Hindlimb muscle (tissue), 1 donor: Measurements from ENCODE around the gene OGG1. TPM values are rescaled to one million over a fixed set of nuclear protein-coding genes. Genes with fewer than 3 reads are reported as not detected.

Experiments used
- DNase-seq: peaks from one replicate; pipeline ENCODE4 v3.0.0-alpha.2; 2013
- polyA plus RNA-seq: library from polyadenylated mRNA; unstranded; fragments of 120-200 nt; gene quantifications from one replicate; pipeline ENCODE4 v1.2.1, GENCODE V29; 2013; ENCODE audit not compliant: insufficient read length

OGG1 gene
- 33.1 TPM for polyA plus RNA-seq

GRCh38 chr3:9749645-9750555, at the start of gene OGG1:
TSS of gene OGG1 (plus strand) at chr3:9749952. CDS start at chr3:9750287, 335 bp downstream.
- peak; percentile 96 for DNase-seq

DNA sequence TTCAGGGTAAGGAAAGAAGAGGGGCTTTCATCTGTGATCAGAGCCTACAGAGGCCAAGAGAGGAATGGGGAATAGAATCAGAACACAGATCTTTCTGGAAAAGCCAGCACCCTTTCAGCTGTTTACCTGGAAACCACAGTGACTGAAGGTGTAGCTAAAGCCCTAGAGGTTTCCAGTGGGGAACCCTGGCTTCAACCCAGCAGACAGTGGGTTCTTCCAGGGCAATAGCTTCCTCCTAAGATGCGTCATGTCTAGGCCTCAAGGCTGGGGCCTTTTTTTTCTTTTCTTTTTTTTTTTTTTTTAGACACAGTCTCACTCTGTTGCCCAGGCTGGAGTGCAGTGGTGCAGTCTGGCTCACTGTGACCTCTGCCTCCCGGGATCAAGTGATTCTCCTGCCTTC, 49.2 kb upstream of the OGG1 start:
- no peak for DNase-seq

GRCh38 chr3:9701006-9701405, 48.7 kb upstream of the OGG1 start:
- no peak for DNase-seq

- DNase-seq: no peak
Measured at GRCh38 chr3:9701711-9702110, 48.0 kb upstream of the OGG1 start.

DNA sequence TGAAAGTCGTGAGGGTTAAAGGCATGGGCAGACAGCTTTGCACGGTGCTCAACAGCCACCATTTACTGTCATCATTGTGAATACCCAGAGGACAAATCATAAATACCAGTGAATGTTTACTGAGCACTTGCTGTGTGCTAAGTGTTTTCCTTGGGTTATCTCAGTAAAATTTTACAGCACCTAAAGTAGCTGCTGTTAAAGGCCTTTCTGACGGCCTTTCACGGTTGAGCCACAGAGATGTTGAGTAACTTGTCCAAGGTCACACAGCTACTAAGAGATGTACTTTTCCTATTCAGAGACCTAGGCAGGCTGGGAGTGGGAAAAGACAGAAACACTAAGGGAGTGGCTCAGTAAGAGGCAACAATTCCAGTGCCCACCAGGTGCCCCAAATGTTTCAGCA, 46.5 kb upstream of the OGG1 start:
- no peak for DNase-seq

DNA sequence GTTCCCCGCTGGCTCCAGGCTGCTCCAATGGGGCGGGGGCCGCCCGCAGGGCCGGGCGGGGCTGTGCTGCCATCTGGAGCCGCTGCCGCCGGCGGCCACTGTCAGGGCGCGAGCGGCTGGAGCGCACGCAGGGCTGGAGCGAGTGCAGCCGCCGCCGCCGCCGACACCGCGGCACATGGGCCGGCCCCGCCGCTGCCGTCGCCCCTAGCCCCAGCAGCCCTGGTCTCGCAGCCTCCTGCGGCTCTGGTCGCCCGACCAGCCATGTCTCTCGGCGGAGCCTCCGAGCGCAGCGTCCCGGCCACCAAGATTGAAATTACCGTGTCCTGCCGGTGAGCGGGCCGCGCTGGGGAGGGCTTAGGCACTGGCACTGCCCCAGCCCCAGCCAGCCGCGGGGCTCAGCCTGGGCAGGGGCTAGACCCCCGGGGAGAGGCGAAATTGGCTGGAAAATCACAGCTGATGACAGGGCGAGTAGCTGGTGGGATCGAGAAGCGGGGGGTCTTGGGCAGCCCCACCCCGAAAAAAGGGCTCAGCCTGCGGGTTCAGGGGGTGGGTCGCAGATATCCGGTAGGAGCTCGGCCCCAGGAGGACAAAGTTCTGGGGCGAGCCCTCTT, 45.9 kb upstream of the OGG1 start, which contains the start of gene CPNE9:
TSS of gene CPNE9 (plus strand) at position 98 of the 611 bp plus-strand sequence. CDS start at position 262, 164 bp downstream.
- DNase-seq: no peak

DNA sequence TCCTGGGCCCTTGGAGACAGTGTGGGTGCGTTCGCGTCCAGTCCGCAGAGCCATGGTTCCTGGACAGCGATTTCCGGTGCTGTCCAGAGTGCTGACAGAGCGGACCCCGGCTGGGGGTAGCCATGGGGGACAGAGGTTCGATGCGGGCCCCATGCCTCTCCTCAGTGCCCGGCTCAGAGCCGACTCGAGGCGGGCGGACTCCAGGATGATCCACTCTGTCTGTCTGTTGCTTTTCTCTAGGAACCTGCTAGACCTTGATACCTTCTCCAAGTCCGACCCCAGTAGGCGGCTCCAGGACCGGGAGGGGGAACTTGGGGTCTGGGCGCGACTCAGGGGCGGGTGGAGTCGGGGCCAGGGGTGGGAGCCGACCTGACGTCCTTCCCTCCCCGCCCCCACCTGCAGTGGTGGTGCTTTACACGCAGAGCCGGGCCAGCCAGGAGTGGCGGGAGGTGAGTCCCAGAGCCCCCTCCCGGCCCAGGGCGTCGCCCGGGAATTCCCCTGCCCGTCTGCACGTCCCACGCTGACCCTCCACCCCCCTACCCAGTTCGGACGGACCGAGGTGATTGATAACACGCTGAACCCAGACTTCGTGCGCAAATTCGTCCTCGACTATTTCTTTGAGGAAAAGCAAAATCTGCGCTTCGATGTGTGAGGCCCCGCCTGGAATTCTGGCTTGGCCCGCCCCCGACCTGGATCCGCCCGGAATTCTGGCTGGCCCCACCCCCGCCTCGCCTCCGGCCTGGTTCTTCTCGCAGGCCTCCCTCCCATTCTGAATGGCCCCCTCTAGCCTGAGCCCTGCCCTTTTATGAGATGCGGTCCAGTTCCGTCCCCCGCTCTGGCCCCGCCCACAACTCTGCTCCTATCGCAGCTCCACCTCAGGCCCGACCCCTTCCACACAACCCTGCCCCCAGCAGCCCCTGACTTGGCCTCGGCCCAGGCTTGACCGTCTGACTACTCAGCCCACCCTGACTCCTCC, 45.1 kb upstream of the OGG1 start:
- peak; percentile 35 for DNase-seq

GRCh38 chr3:9710174-9710739, 39.5 kb upstream of the OGG1 start:
- no peak for DNase-seq

- no peak for DNase-seq
Measured at GRCh38 chr3:9712415-9712814, 37.3 kb upstream of the OGG1 start.

- no peak for DNase-seq
Measured at GRCh38 chr3:9713142-9713541, 36.6 kb upstream of the OGG1 start.

GRCh38 chr3:9715136-9715535, 34.6 kb upstream of the OGG1 start:
- no peak for DNase-seq

DNA sequence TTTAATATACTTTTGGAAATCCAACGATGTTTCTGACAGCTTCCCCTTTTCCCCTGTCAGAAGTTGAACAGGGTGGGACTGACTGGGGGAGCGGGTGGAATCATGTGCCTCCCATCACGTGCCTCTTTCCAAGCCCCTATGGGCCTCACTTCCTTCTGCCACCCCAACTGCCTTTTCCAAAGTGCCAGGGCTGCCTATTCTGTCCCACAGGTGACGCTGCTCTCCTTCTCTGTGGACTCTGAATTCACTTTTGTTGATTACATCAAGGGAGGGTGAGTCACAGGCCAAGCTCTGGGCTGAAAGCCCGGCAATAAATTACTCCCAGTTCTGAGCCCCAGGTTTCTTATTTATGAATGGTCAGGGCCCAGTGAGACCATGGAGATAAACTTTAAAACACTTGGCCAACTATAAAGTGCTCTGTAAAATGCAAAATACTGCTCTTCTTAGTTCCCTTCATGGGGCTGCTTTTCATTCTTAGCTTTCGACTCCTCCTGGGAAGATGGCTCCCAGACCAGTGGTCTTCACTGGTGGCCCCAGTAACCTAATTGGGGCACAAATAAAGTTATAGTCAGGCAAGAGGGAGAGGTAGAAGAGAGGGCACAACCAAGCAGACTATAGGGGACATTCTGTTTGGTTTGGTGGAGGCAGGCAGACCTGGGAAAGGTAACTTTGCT, 33.9 kb upstream of the OGG1 start:
- DNase-seq: peak; percentile 51

DNA sequence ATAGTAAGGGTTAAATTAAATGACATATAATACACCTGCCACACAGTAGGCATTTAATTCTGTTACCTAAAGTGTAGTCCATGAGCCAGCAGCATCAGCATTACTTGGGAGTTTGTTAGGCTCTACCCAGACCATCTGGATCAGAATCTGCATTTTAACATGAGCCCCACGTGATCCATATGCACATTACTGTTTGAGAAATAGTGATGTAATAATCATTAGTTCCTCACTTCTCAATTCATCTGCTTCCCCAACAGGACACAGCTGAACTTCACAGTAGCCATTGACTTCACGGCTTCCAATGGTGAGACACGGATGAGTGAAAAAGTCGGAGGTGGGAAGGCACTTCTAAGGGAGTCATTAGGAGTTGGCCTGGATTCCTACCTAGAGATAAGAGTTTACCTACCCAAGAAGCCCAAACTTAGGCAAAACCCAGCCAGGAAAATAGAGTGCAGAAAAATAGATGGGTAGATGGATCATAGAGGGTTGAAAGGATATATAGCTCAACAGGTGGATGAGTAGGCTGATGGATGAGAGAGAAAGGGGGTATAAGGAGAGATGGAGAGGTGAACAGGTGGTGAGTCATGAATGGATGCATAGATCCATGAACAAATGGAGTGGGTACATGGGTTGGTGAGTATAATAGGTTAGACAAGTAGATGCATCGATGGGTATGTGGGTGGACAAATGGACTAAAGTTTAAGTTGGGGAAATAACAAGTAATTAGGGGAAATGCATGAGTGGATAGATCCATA, 32.8 kb upstream of the OGG1 start:
- no peak for DNase-seq

GRCh38 chr3:9717563-9717962, 32.2 kb upstream of the OGG1 start:
- no peak for DNase-seq

DNA sequence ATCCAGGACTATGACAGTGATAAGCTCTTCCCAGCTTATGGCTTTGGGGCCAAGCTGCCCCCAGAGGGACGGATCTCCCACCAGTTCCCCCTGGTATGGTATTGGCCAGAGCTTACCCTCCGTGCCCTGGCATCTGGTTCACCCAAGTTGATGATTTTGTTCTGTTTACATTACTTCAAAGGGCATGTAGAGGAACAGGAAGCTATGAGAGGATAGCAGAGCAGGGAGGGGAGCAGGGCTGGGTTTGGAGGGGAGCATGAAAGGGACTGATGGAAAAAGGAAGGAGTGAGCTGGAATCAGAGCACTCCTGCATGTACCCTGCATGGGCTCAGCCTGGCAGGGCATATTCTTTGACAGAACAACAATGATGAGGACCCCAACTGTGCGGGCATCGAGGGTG, 31.6 kb upstream of the OGG1 start:
- DNase-seq: no peak

- DNase-seq: no peak
Measured at GRCh38 chr3:9721015-9721699, 28.6 kb upstream of the OGG1 start.

- DNase-seq: no peak
Measured at GRCh38 chr3:9721700-9722060, 28.1 kb upstream of the OGG1 start.

- DNase-seq: no peak
Measured at GRCh38 chr3:9725775-9726515, 23.8 kb upstream of the OGG1 start.

DNA sequence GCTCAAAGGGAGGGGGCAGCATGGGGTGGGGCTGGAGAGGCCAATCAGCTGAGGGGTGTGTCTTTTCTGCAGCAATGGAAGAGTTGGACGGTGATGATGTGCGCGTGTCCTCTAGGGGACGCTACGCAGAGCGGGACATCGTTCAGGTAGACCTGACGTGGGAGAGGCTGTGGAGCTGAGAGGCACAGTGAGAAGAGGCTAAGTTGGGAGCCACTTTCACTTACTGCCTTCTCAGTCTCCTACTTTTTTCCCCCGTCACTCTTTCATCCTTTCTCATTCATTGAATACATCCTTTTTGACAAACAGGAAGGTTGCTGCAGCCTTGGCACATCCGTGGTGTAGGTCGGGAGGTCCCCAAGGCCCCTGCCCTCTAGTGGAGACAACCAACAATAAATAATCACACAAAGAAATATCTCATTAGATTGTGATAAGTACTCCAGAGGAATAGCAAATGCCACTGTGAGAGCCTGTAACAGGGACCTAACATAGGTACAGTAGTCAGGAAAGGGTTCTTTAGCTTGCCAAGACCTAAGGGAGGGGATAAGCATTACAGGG, 22.6 kb upstream of the OGG1 start:
- DNase-seq: no peak
